H1 (cell line): ENCODE data around the gene SNAP29. TPM values are rescaled to one million over a fixed set of nuclear protein-coding genes. Genes with fewer than 3 reads are reported as not detected.

Source experiments
- CTCF ChIA-PET: fragments of 300-600 bp; sonication (Branson Sonifier 250); formaldehyde crosslinking; loops from one replicate; lab custom pipeline; 2021; ENCODE audit not compliant: partially characterized antibody; lab: Charles Lee
- POLR2A ChIA-PET: fragments of 300-600 bp; sonication (Branson Sonifier 250); formaldehyde crosslinking; loops from one replicate; lab custom pipeline; 2021; ENCODE audit warnings: inconsistent platforms; ENCODE audit not compliant: partially characterized antibody; lab: Charles Lee
- DNase-seq, 2 experiments: peaks; one replicate each; pipeline versions ENCODE4 v3.0.0 to v3.0.0-alpha.2; 2010 to 2022; ENCODE audit warnings: low spot score in 2 of 2, low read depth in 1 of 2, mixed read lengths in 1 of 2
- FAIRE-seq: peaks from 2 replicates; lab custom pipeline; 2011; peaks lifted over from hg19 to GRCh38; lab: Jason Lieb, UNC
- H2AFZ ChIP-seq: 2 replicates; pipeline ENCODE4 v1.8.1; 2012; ENCODE audit warnings: low read length, inconsistent platforms
- H2AK5ac ChIP-seq: 2 replicates; pipeline ENCODE4 v1.6.1; 2013; ENCODE audit warnings: low read depth, low read length
- H2BK120ac ChIP-seq: replicated peaks from 2 replicates; pipeline ENCODE3; 2013; ENCODE audit warnings: low read depth, low read length, inconsistent platforms
- H2BK12ac ChIP-seq: 2 replicates; pipeline ENCODE4 v1.6.1; 2013; ENCODE audit warnings: low read depth, low read length
- H2BK15ac ChIP-seq: 2 replicates; pipeline ENCODE4 v1.6.1; 2013; ENCODE audit warnings: low read length
- H2BK20ac ChIP-seq: 2 replicates; pipeline ENCODE4 v1.6.1; 2013; ENCODE audit warnings: low read length
- H2BK5ac ChIP-seq: 2 replicates; pipeline ENCODE4 v1.6.1; 2013; ENCODE audit warnings: low read depth, low read length
- H3K14ac ChIP-seq: 2 replicates; pipeline ENCODE4 v1.6.1; 2013; ENCODE audit warnings: inconsistent platforms; ENCODE audit not compliant: insufficient read length
- H3K18ac ChIP-seq: 2 replicates; pipeline ENCODE4 v1.6.1; 2013; ENCODE audit warnings: low read length; ENCODE audit errors: extremely low read depth
- H3K23ac ChIP-seq: 2 replicates; pipeline ENCODE4 v1.6.1; 2013; ENCODE audit warnings: inconsistent platforms; ENCODE audit not compliant: insufficient read length
- H3K23me2 ChIP-seq: 2 replicates; pipeline ENCODE4 v1.6.1; 2013; ENCODE audit warnings: low read depth, low read length
- H3K27ac ChIP-seq: 2 replicates; pipeline ENCODE4 v1.6.1; 2011; ENCODE audit warnings: low read depth, low read length, inconsistent platforms
- H3K27me3 ChIP-seq, 4 experiments: replicated peaks in 1 of 4; 1 replicate in 1 of 4; 2 replicates in 3 of 4; pipeline versions ENCODE4 v1.6.1 to v1.8.1; 2011 to 2013; ENCODE audit warnings: low read length in 3 of 4, mild to moderate bottlenecking in 3 of 4, inconsistent platforms in 2 of 4, mixed read lengths in 2 of 4, moderate library complexity in 1 of 4; ENCODE audit not compliant: control insufficient read depth in 3 of 4, insufficient read depth in 3 of 4; ENCODE audit errors: extremely low read depth in 1 of 4
- H3K36me3 ChIP-seq, 4 experiments: 2 replicates each; pipeline versions ENCODE4 v1.6.1 to v1.8.1; 2011 to 2013; ENCODE audit warnings: mild to moderate bottlenecking in 4 of 4, low read length in 3 of 4, moderate library complexity in 2 of 4, control low read depth in 1 of 4, inconsistent platforms in 1 of 4; ENCODE audit not compliant: insufficient read depth in 4 of 4, control insufficient read depth in 2 of 4
- H3K4ac ChIP-seq: replicated peaks from 2 replicates; pipeline ENCODE3; 2013; ENCODE audit warnings: low read length, low read depth, mixed read lengths, inconsistent platforms; ENCODE audit not compliant: insufficient read length
- H3K4me1 ChIP-seq, 4 experiments: replicated peaks in 1 of 4; 1 replicate in 1 of 4; 2 replicates in 3 of 4; pipeline versions ENCODE4 v1.6.1 to v1.8.1; 2011 to 2013; ENCODE audit warnings: low read length in 3 of 4, inconsistent platforms in 2 of 4, mixed read lengths in 1 of 4; ENCODE audit not compliant: insufficient read depth in 4 of 4, control insufficient read depth in 3 of 4
- H3K4me2 ChIP-seq, 2 experiments: 2 replicates each; pipeline versions ENCODE4 v1.6.1 to v1.8.1; 2011 to 2013; ENCODE audit warnings: low read depth in 2 of 2, low read length in 2 of 2, control low read depth in 1 of 2, inconsistent platforms in 1 of 2, mild to moderate bottlenecking in 1 of 2; ENCODE audit not compliant: insufficient read depth in 1 of 2
- H3K4me3 ChIP-seq, 4 experiments: fragments of 200-600, 300-600 bp in 1 of 4; sonication (generic), shearing (Covaris generic), sonication (Bioruptor Twin) in 1 of 4; 2 replicates each; pipeline versions ENCODE4 v1.5.1 to v1.8.1; 2011 to 2016; ENCODE audit warnings: low read length in 4 of 4, low read depth in 3 of 4, control low read depth in 2 of 4, inconsistent platforms in 2 of 4, mild to moderate bottlenecking in 2 of 4, mixed read lengths in 1 of 4, moderate library complexity in 1 of 4; ENCODE audit not compliant: insufficient read depth in 2 of 4; ENCODE audit errors: extremely low read depth in 1 of 4
- H3K56ac ChIP-seq: replicated peaks from 2 replicates; pipeline ENCODE3; 2013; ENCODE audit warnings: low read depth, mild to moderate bottlenecking, mixed read lengths, low read length, inconsistent platforms; ENCODE audit not compliant: insufficient read length
- H3K79me1 ChIP-seq: 2 replicates; pipeline ENCODE4 v1.6.1; 2013; ENCODE audit warnings: low read depth, low read length, control low read depth
- H3K79me2 ChIP-seq, 2 experiments: 2 replicates each; pipeline versions ENCODE4 v1.6.1 to v1.8.1; 2012 to 2013; ENCODE audit warnings: low read length in 2 of 2, mild to moderate bottlenecking in 2 of 2, inconsistent platforms in 1 of 2; ENCODE audit not compliant: insufficient read depth in 2 of 2, control insufficient read depth in 1 of 2
- H3K9ac ChIP-seq, 4 experiments: replicated peaks in 1 of 4; 1 replicate in 1 of 4; 2 replicates in 3 of 4; pipeline versions ENCODE4 v1.6.1 to v1.8.1; 2011 to 2013; ENCODE audit warnings: low read depth in 3 of 4, low read length in 3 of 4, control low read depth in 2 of 4, mild to moderate bottlenecking in 2 of 4, moderate library complexity in 2 of 4, inconsistent platforms in 1 of 4; ENCODE audit errors: extremely low read depth in 1 of 4
- H3K9me3 ChIP-seq, 2 experiments: 2 replicates each; pipeline versions ENCODE4 v1.6.1 to v1.8.1; 2012 to 2013; ENCODE audit warnings: mild to moderate bottlenecking in 2 of 2, moderate library complexity in 2 of 2, control low read depth in 1 of 2, inconsistent platforms in 1 of 2, low read depth in 1 of 2, low read length in 1 of 2, mixed read lengths in 1 of 2; ENCODE audit not compliant: insufficient read depth in 2 of 2
- H4K20me1 ChIP-seq, 2 experiments: replicated peaks in 1 of 2; 2 replicates each; pipeline versions ENCODE3 to v1.8.1; 2011 to 2013; ENCODE audit warnings: inconsistent platforms in 2 of 2, low read length in 2 of 2, mild to moderate bottlenecking in 1 of 2; ENCODE audit not compliant: insufficient read depth in 2 of 2, control insufficient read depth in 1 of 2
- H4K5ac ChIP-seq: 2 replicates; pipeline ENCODE4 v1.6.1; 2013; ENCODE audit warnings: low read length, low read depth, mixed read lengths, inconsistent platforms; ENCODE audit not compliant: insufficient read length
- H4K8ac ChIP-seq: 2 replicates; pipeline ENCODE4 v1.8.0; 2013; ENCODE audit warnings: mild to moderate bottlenecking, moderate library complexity, low read length, inconsistent platforms; ENCODE audit not compliant: insufficient read depth; ENCODE audit errors: extremely low read depth
- H4K91ac ChIP-seq: replicated peaks from 2 replicates; pipeline ENCODE3; 2013; ENCODE audit warnings: low read length, mixed read lengths, inconsistent platforms; ENCODE audit not compliant: insufficient read length
- BRCA1 ChIP-seq: IDR thresholded peaks from 2 replicates; pipeline ENCODE4 v1.6.1; 2012; ENCODE audit warnings: low read depth, low read length, improper control_type of control experiment
- GTF2F1 ChIP-seq: IDR thresholded peaks from 2 replicates; pipeline ENCODE4 v1.6.1; 2012; ENCODE audit warnings: low read depth, low read length, improper control_type of control experiment, borderline replicate concordance
- RBBP5 ChIP-seq: IDR thresholded peaks from 2 replicates; pipeline ENCODE4 v1.7.1; 2012; ENCODE audit warnings: low read depth, mild to moderate bottlenecking, inconsistent platforms, low read length, moderate library complexity, borderline replicate concordance
- TBP ChIP-seq: IDR thresholded peaks from 2 replicates; pipeline ENCODE4 v1.6.1; 2011; ENCODE audit warnings: low read depth, low read length, improper control_type of control experiment
- WGBS, 2 experiments: shearing (Covaris generic) in 1 of 2; methylation state at CpG; one replicate each; pipeline versions ENCODE4 v1.1.6 to v1.1.7; 2013 to 2015; ENCODE audit warnings: low lambda C conversion rate in 2 of 2, mixed read lengths in 2 of 2, inconsistent platforms in 1 of 2, low coverage in 1 of 2, missing lambda C conversion rate in 1 of 2; ENCODE audit not compliant: insufficient replicate concordance in 2 of 2, insufficient coverage in 1 of 2, insufficient read length in 1 of 2; ENCODE audit errors: extremely low coverage in 1 of 2, missing lambda C conversion rate in 1 of 2; 5-methylcytosine and 5-hydroxymethylcytosine counted together
- polyA plus RNA-seq, 7 experiments: library from polyadenylated mRNA; depleted of rRNA in 3 of 7; stranded (reverse) in 5 of 7; unstranded in 2 of 7; fragments of >200 nt in 5 of 7; fragments of 200-250 nt in 2 of 7; gene quantifications; 1 replicate in 5 of 7; 2 replicates in 1 of 7; 4 replicates in 1 of 7; pipeline versions ENCODE4 v1.2.1 to v1.2.3, GENCODE V29; 2011 to 2013; ENCODE audit warnings: missing spikeins in 2 of 7, mixed read lengths in 2 of 7
- total RNA-seq: library from RNA; stranded (reverse); fragmentation: NEBNext Ultra II Directional; extraction: Animal tissue kit (Norgen Biotek cat#: 25700); gene quantifications from 2 replicates; pipeline ENCODE4 v1.2.1, GENCODE V29; 2021

The SNAP29 gene
- total and polyA plus RNA-seq, 2 of the 8 experiments (the other 6 are each of a cell fraction or from before 2014, with no cell fraction given): 11.8 to 15.0 TPM

- H3K56ac ChIP-seq: no peak overlapping the region
- DNase-seq: no peak
- CTCF ChIA-PET: interaction anchor here (1.7 kb wide), 1 partner anchor 33 kb away, joined by 6 read pairs; no protein-coding TSS in a partner anchor
These were observed 6.7 kb upstream of the SNAP29 start for GRCh38 chr22:20852076-20852475.

More at GRCh38 chr22:20852076-20852475, 6.7 kb upstream of the SNAP29 start:
- Histone ChIP-seq H2BK120ac (no peak overlapping the region), H2BK12ac (no peak overlapping the region), H3K9ac (no peak overlapping the region), H3K27me3 (no peaks in the 10 kb centered on the region), H4K8ac (no peak overlapping the region), H3K79me2 (peaks cover 0 to 39% of the 10 kb centered on the region in 2 experiments; a peak in 3 of 4 replicates), H2BK5ac (no peak overlapping the region), H3K4me2 (no peak overlapping the region), H3K79me1 (no peaks in the 10 kb centered on the region), H2BK15ac (no peak overlapping the region), H3K36me3 (no peaks in the 10 kb centered on the region), H3K18ac (no peak overlapping the region), H4K91ac (no peak overlapping the region), H2AK5ac (no peak overlapping the region), H3K4me3 (no peak overlapping the region), H3K14ac (no peak overlapping the region), H4K20me1 (no peaks in the 10 kb centered on the region), H2BK20ac (no peak overlapping the region), H3K23me2 (no peaks in the 10 kb centered on the region), H3K27ac (no peak overlapping the region), H3K4me1 (peaks cover 0 to 9% (median 1%) of the 10 kb centered on the region in 4 experiments; a peak in 3 of 7 replicates), H2AFZ (no peak overlapping the region), H3K23ac (no peak overlapping the region), H3K9me3 (no peaks in the 10 kb centered on the region), H4K5ac (no peak overlapping the region), H3K4ac (no peak overlapping the region)
- TF ChIP-seq RBBP5: no peak
- no peak for TF ChIP-seq GTF2F1
- no peak for TF ChIP-seq BRCA1
- no peak for TF ChIP-seq TBP
- 57% methylated on average over 4 of the region's 4 CpGs; no CpG with 5 or more reads in 1 of the 2 experiments for WGBS, 2 experiments
- POLR2A ChIA-PET: no interaction called here
- no peak for FAIRE-seq
